Thyroid gland (tissue), 4 donors: Measurements from ENCODE around the gene NTPCR. TPM values are rescaled to one million over a fixed set of nuclear protein-coding genes. Genes with fewer than 3 reads are reported as not detected.

Experiments used
- DNase-seq, 2 donors: peaks; one replicate each; pipeline ENCODE4 v3.0.0-alpha.2; 2019
- H3K27ac ChIP-seq, 3 donors: fragments of 200-600 bp; sonication (generic); 1 replicate in 2 of 3; 2 replicates in 1 of 3; pipeline ENCODE4 v1.5.1; 2016 to 2019; ENCODE audit warnings: mild to moderate bottlenecking in 1 of 3, moderate library complexity in 1 of 3
- H3K27me3 ChIP-seq: fragments of 200-600 bp; sonication (generic); one replicate; pipeline ENCODE4 v1.5.1; 2019
- H3K36me3 ChIP-seq, 2 donors: fragments of 200-600 bp; sonication (generic); one replicate each; pipeline ENCODE4 v1.5.1; 2016 to 2019
- H3K4me1 ChIP-seq, 2 donors: fragments of 200-600 bp; sonication (generic); one replicate each; pipeline ENCODE4 v1.5.1; 2017 to 2019
- H3K4me3 ChIP-seq, 3 donors: fragments of 200-600 bp; sonication (generic); replicated peaks in 1 of 3; 1 replicate in 2 of 3; 2 replicates in 1 of 3; pipeline ENCODE4 v1.5.1; 2016; ENCODE audit warnings: mild to moderate bottlenecking in 1 of 3
- H3K9me3 ChIP-seq: fragments of 200-600 bp; sonication (generic); one replicate; pipeline ENCODE4 v1.5.1; 2017
- POLR2A ChIP-seq, 2 donors: fragments of 450-650 bp; IDR thresholded peaks; one replicate each; pipeline ENCODE4 v1.6.1; 2017; ENCODE audit warnings: antibody characterized with exemption in 2 of 2, mild to moderate bottlenecking in 2 of 2, moderate library complexity in 1 of 2
- WGBS, 2 donors: methylation state at CpG; one replicate each; pipeline ENCODE4 v1.1.5; 2017; 5-methylcytosine and 5-hydroxymethylcytosine counted together
- intact Hi-C: fragments of 100-400 bp; cut with DNase I; formaldehyde crosslinking; loops from one replicate; pipeline ENCODE4 v1.15.1; 2023
- total RNA-seq, 4 donors: library from RNA; depleted of rRNA; stranded (reverse); fragments of >200 nt; gene quantifications; one replicate each; pipeline ENCODE4 v1.2.3, GENCODE V29; 2016
- TF ChIP-seq, protein P1 (sequence below), 6 experiments: fragments of 200-600 bp in 3 of 6; fragments of 450-650 bp in 3 of 6; sonication (generic) in 3 of 6; IDR thresholded peaks; one replicate each; pipeline ENCODE4 v1.5.1; 2016 to 2019; ENCODE audit warnings: antibody characterized with exemption in 6 of 6, mild to moderate bottlenecking in 2 of 6, inconsistent platforms in 1 of 6, moderate library complexity in 1 of 6

The NTPCR gene
- total RNA-seq, 4 donors from 2014 or later, result 32.3 to 53.5 (median 43.5) TPM

DNA sequence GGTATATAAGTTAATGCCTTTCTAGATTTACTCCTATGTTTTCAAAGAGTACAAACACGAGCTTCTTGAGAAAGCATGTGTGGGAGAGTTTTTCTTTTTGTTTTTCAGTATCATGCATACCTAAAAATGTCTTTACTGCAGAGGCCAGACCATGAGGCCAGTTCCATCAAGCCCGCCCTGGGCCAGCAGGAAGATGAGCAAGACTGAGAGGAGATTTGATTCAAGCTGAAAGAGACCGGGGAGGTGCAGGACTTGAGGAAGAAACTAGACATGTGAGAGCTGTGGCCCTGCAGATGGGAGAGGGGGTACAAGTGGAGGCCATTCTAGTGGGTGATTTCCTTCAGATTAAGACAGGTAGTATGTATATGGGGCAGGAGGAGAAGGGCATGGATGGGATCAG is 33.4 kb upstream of the NTPCR start:
- 92 to 97% methylated on average over 3 of the region's 3 CpGs for WGBS, 2 donors
- intact Hi-C loops, result no loop called here
- no peaks in the 10 kb centered on the region for H3K9me3 ChIP-seq
- no peak overlapping the region for H3K27ac ChIP-seq
- no peaks in the 10 kb centered on the region for H3K36me3 ChIP-seq
- no peak overlapping the region for H3K4me3 ChIP-seq
- H3K4me1 ChIP-seq, result no peaks in the 10 kb centered on the region
- no peak for TF ChIP-seq POLR2A (IDR thresholded peaks at IDR 0.05)
- TF ChIP-seq, protein P1, sequence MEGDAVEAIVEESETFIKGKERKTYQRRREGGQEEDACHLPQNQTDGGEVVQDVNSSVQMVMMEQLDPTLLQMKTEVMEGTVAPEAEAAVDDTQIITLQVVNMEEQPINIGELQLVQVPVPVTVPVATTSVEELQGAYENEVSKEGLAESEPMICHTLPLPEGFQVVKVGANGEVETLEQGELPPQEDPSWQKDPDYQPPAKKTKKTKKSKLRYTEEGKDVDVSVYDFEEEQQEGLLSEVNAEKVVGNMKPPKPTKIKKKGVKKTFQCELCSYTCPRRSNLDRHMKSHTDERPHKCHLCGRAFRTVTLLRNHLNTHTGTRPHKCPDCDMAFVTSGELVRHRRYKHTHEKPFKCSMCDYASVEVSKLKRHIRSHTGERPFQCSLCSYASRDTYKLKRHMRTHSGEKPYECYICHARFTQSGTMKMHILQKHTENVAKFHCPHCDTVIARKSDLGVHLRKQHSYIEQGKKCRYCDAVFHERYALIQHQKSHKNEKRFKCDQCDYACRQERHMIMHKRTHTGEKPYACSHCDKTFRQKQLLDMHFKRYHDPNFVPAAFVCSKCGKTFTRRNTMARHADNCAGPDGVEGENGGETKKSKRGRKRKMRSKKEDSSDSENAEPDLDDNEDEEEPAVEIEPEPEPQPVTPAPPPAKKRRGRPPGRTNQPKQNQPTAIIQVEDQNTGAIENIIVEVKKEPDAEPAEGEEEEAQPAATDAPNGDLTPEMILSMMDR (IDR thresholded peaks at IDR 0.05), result no peak
- DNase-seq, result no peak
- H3K27me3 ChIP-seq, result no peaks in the 10 kb centered on the region

DNA sequence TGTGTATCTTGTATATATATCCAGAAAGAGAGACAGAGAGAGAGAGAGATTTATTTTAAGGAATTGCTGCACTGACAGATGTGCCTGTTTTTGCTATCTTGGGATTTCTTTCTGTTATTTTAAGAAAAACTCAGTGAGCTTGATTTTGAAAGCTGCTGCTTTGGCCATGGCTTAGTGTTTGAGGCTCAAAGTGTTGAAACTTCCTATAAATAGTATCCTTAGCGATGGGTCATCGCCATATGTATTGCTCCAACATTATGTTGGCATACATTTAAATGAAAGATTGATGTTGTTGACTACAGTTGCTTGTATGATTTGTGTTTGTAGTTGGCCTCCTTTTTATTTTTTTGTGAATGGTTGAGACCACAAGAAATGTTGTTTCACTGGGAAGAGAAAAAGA is 29.0 kb upstream of the NTPCR start:
- Histone ChIP-seq H3K4me1 (peaks cover 7 to 15% of the 10 kb centered on the region in 2 donors), H3K4me3 (no peak overlapping the region), H3K27ac (no peak overlapping the region), H3K36me3 (no peaks in the 10 kb centered on the region), H3K27me3 (no peaks in the 10 kb centered on the region), H3K9me3 (no peaks in the 10 kb centered on the region)
- 69 to 84% methylated on average over 2 of the region's 2 CpGs for whole genome bisulfite sequencing, 2 donors
- intact Hi-C loops, result no loop called here
- TF ChIP-seq, protein P1 (IDR thresholded peaks at IDR 0.05), result no peak
- no peak for TF ChIP-seq POLR2A (IDR thresholded peaks at IDR 0.05)
- no peak for DNase-seq

DNA sequence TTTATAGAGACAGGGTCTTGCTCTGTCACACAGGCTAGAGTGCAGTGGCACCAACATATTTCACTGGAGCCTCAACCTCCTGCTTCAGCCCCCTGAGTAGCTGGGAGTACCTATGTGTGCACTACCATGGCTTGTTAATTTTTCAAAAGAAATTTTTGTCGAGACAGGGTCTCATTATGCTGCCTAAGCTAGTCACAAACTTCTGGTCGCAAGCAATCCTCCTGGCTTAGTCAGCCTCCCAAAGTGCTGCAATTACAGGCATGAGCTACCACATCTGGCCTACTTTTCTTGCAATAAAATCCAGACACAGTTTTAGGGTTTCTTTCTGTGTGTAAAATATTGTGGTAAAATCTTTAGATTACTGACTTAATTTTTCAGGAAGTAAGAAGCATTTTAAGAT is 27.9 kb upstream of the NTPCR start:
- WGBS, 2 donors, result 82 to 87% methylated on average over 2 of the region's 2 CpGs
- intact Hi-C loops, result no loop called here
- DNase-seq, result no peak
- H3K9me3 ChIP-seq, result no peaks in the 10 kb centered on the region
- no peak overlapping the region for H3K4me3 ChIP-seq
- peaks cover 7 to 15% of the 10 kb centered on the region in 2 donors for H3K4me1 ChIP-seq
- no peaks in the 10 kb centered on the region for H3K36me3 ChIP-seq
- H3K27ac ChIP-seq, result no peak overlapping the region
- H3K27me3 ChIP-seq, result no peaks in the 10 kb centered on the region
- no peak for TF ChIP-seq POLR2A (IDR thresholded peaks at IDR 0.05)
- TF ChIP-seq, protein P1 (IDR thresholded peaks at IDR 0.05), result no peak

DNA sequence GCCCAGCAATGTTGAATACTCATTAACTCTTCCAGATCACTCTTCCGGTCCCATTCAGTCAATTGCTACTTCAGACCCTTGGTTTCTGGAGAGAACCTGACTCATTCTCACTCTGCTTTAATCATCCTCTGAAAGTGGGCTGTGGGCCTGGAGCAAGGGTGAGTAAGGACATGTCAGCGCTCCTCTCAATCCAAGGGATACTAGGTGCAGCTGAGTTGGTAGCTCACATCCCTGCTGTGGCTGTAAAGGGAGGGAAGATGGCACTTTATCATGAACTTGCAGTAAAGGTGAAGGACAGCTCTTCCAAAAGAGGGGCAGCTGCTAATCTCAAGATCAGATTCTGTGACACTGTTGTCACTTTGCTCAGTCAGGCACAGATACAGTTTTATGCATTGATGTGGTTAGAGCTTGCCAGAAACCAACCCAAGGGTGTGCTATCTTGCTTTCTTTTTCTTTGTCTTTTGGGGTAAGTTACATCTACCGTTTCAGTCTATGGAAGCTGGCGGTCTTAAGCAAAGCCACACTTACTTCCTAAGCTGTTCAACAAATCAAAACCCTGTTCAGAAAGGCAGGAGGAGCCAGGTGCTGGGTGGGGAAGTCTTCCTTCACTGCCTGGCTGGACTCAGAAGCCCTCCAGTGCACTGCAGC is 26.5 kb upstream of the NTPCR start:
- Histone ChIP-seq H3K4me3 (no peak overlapping the region), H3K36me3 (no peaks in the 10 kb centered on the region), H3K9me3 (no peaks in the 10 kb centered on the region), H3K27ac (no peak overlapping the region), H3K4me1 (peaks cover 7 to 26% of the 10 kb centered on the region in 2 donors), H3K27me3 (no peaks in the 10 kb centered on the region)
- DNase-seq, result no peak
- intact Hi-C loops, result no loop called here
- 89 to 93% methylated on average over 4 of the region's 4 CpGs for WGBS, 2 donors
- TF ChIP-seq, protein P1 (IDR thresholded peaks at IDR 0.05), result no peak
- TF ChIP-seq POLR2A (IDR thresholded peaks at IDR 0.05), result no peak

DNA sequence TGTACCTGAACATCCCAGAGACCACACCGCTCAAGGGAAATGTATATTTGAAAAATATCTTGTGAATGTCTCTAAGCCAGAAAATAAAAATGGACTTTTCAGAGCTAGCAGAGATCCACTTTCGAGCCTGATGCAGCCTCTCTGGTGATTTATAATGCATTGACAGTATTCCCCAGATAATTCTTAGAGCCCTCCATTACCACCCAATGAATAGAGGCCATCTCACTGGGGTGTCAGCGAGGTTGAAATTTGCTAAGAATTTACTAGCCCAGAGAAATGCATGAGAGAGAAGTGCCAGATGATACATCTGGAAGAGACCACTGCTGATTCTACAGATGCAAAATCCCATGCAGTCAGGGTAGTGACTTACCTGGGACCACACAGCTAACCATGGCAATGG is 25.5 kb upstream of the NTPCR start:
- DNase-seq, result no peak
- no peak overlapping the region for H3K27ac ChIP-seq
- no peaks in the 10 kb centered on the region for H3K27me3 ChIP-seq
- TF ChIP-seq, protein P1 (IDR thresholded peaks at IDR 0.05), result no peak
- TF ChIP-seq POLR2A (IDR thresholded peaks at IDR 0.05), result no peak
- intact Hi-C loops, result no loop called here
- no peak overlapping the region for H3K4me3 ChIP-seq
- H3K4me1 ChIP-seq, result peaks cover 7 to 26% of the 10 kb centered on the region in 2 donors
- WGBS, 2 donors, result 92 to 95% methylated on average over 3 of the region's 3 CpGs
- no peaks in the 10 kb centered on the region for H3K36me3 ChIP-seq
- no peaks in the 10 kb centered on the region for H3K9me3 ChIP-seq
